Fibroblast of lung (primary cell): Measurements from ENCODE around the gene OR10A4. TPM values are rescaled to one million over a fixed set of nuclear protein-coding genes. Genes with fewer than 3 reads are reported as not detected.
"Not testable (repeated sequence)": the region's sequence is repeated elsewhere in the genome, so short reads cannot be mapped to it uniquely, and the experiment has no call there.

Experiments used
- DNase-seq, 2 donors: peaks; one replicate each; pipeline versions ENCODE4 v3.0.0 to v3.0.0-alpha.2; 2010; ENCODE audit warnings: low read depth in 2 of 2
- H2AFZ ChIP-seq: 2 replicates; pipeline ENCODE4 v1.5.1; 2012; ENCODE audit warnings: low read length, control low read depth, inconsistent platforms
- H3K27ac ChIP-seq: 2 replicates; pipeline ENCODE4 v1.5.1; 2011; ENCODE audit warnings: low read length, control low read depth; ENCODE audit not compliant: insufficient read depth
- H3K27me3 ChIP-seq: 2 replicates; pipeline ENCODE4 v1.5.1; 2011; ENCODE audit warnings: mild to moderate bottlenecking, low read length; ENCODE audit not compliant: control insufficient read depth, insufficient read depth
- H3K36me3 ChIP-seq: 2 replicates; pipeline ENCODE4 v1.5.1; 2011; ENCODE audit warnings: low read length; ENCODE audit not compliant: control insufficient read depth, insufficient read depth
- H3K4me1 ChIP-seq: 2 replicates; pipeline ENCODE4 v1.5.1; 2011; ENCODE audit warnings: low read length; ENCODE audit not compliant: control insufficient read depth, insufficient read depth; ENCODE audit errors: extremely low read depth
- H3K4me2 ChIP-seq: 2 replicates; pipeline ENCODE4 v1.5.1; 2011; ENCODE audit warnings: low read length, control low read depth; ENCODE audit not compliant: insufficient read depth; ENCODE audit errors: extremely low read depth
- H3K4me3 ChIP-seq, 4 experiments: fragments of 200-600 bp in 1 of 4; sonication (generic) in 1 of 4; replicated peaks in 1 of 4; 2 replicates each; pipeline ENCODE4 v1.5.1; 2011 to 2016; ENCODE audit warnings: low read length in 4 of 4, low read depth in 3 of 4, mild to moderate bottlenecking in 3 of 4, control low read depth in 2 of 4, inconsistent platforms in 1 of 4, mixed read lengths in 1 of 4; ENCODE audit not compliant: insufficient read depth in 1 of 4; ENCODE audit errors: control extremely low read depth in 1 of 4
- H3K79me2 ChIP-seq: 2 replicates; pipeline ENCODE4 v1.5.1; 2012; ENCODE audit warnings: mild to moderate bottlenecking, low read length, inconsistent platforms; ENCODE audit not compliant: control insufficient read depth, insufficient read depth
- H3K9ac ChIP-seq: 2 replicates; pipeline ENCODE4 v1.5.1; 2011; ENCODE audit warnings: mild to moderate bottlenecking, low read length, control low read depth; ENCODE audit not compliant: insufficient read depth
- H3K9me3 ChIP-seq: 2 replicates; pipeline ENCODE4 v1.5.1; 2012; ENCODE audit warnings: low read depth, low read length; ENCODE audit not compliant: control insufficient read depth, insufficient read depth
- H4K20me1 ChIP-seq: 2 replicates; pipeline ENCODE4 v1.5.1; 2011; ENCODE audit warnings: low read length; ENCODE audit not compliant: control insufficient read depth, insufficient read depth; ENCODE audit errors: extremely low read depth
- EZH2 ChIP-seq: IDR thresholded peaks from 2 replicates; pipeline ENCODE4 v1.5.1; 2012; ENCODE audit warnings: low read length, control low read depth, mild to moderate bottlenecking; ENCODE audit errors: missing control alignments
- polyA plus RNA-seq, 2 donors: library from polyadenylated mRNA; depleted of rRNA in 1 of 2; stranded (reverse) in 1 of 2; unstranded in 1 of 2; fragments of >200 nt; gene quantifications; 2 replicates each; pipeline ENCODE4 v1.2.1, GENCODE V29; 2011 to 2012; ENCODE audit warnings: missing spikeins in 1 of 2
- total RNA-seq: library from RNA; depleted of rRNA; stranded (reverse); fragments of >200 nt; gene quantifications from 2 replicates; pipeline ENCODE4 v1.2.1, GENCODE V29; 2014
- TF ChIP-seq, protein P1 (sequence below), 2 donors: IDR thresholded peaks in 1 of 2; conservative IDR thresholded peaks in 1 of 2; 1 replicate in 1 of 2; 2 replicates in 1 of 2; pipeline ENCODE4 v1.5.1; 2011 to 2012; ENCODE audit warnings: low read length in 2 of 2, control low read depth in 1 of 2, inconsistent platforms in 1 of 2, low read depth in 1 of 2, mild to moderate bottlenecking in 1 of 2

The OR10A4 gene
- total and polyA plus RNA-seq, 2 donors (not counting 1 experiment from before 2014, with no cell fraction given) = not detected

DNA sequence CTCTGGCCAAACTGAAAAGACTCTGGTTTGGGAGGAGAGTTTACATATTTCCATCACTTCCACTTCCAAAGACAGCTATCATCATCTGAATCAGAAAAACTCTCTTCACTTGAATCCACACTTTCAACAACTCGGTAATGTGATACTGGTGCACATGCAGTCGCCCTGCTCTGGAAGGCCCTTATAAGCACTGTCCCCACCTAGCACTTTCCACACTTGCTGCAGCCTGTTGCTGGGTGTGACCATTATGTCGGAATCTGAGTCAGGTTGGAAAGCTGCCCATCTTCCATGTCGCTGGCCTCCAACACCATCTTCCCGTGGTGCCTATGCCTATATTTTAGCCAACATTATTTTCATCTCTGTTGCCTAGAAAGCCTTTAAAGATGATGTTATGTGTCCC lies 32.1 kb upstream of the OR10A4 start:
- Histone ChIP-seq H3K4me1 (no peaks in the 10 kb centered on the region), H2AFZ (no peak overlapping the region), H3K4me3 (no peak overlapping the region), H3K79me2 (no peaks in the 10 kb centered on the region), H3K9ac (no peak overlapping the region), H3K36me3 (no peaks in the 10 kb centered on the region), H3K4me2 (no peak overlapping the region), H3K9me3 (no peaks in the 10 kb centered on the region), H3K27ac (no peak overlapping the region), H3K27me3 (no peaks in the 10 kb centered on the region), H4K20me1 (no peaks in the 10 kb centered on the region)
- TF ChIP-seq, protein P1, sequence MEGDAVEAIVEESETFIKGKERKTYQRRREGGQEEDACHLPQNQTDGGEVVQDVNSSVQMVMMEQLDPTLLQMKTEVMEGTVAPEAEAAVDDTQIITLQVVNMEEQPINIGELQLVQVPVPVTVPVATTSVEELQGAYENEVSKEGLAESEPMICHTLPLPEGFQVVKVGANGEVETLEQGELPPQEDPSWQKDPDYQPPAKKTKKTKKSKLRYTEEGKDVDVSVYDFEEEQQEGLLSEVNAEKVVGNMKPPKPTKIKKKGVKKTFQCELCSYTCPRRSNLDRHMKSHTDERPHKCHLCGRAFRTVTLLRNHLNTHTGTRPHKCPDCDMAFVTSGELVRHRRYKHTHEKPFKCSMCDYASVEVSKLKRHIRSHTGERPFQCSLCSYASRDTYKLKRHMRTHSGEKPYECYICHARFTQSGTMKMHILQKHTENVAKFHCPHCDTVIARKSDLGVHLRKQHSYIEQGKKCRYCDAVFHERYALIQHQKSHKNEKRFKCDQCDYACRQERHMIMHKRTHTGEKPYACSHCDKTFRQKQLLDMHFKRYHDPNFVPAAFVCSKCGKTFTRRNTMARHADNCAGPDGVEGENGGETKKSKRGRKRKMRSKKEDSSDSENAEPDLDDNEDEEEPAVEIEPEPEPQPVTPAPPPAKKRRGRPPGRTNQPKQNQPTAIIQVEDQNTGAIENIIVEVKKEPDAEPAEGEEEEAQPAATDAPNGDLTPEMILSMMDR (conservative IDR thresholded peaks at IDR 0.05 in 1 of 2, IDR thresholded peaks at IDR 0.05 in 1 of 2; ENCODE audit: low read depth in 1 of 2, low read length in 2 of 2) = no peak
- TF ChIP-seq EZH2 = no peak
- no peak for DNase-seq

DNA sequence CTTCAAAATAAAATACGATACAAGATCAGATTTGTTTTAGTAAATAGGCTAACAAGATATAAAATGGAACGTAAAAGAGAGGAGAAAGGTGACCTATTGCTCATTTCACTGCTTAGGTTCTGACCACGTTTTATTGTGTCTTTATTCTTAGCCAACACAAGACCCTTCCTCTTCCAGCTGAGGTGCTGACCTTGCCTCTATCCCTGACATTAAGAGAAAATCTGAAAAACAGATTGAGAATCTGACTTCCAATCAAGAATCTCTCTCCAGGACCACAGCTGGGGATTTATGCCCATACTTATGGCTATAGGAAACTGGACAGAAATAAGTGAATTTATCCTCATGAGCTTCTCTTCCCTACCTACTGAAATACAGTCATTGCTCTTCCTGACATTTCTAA lies 31.0 kb upstream of the OR10A4 start, which contains the start of gene OR10A5:
Gene OR10A5 (plus strand): TSS at position 301 of the 400 bp plus-strand sequence. CDS start 0 bp downstream, at position 301.
- Histone ChIP-seq H2AFZ (no peak within 1 kb of the TSS), H3K9me3 (no peaks in the 10 kb centered on the region)

DNA sequence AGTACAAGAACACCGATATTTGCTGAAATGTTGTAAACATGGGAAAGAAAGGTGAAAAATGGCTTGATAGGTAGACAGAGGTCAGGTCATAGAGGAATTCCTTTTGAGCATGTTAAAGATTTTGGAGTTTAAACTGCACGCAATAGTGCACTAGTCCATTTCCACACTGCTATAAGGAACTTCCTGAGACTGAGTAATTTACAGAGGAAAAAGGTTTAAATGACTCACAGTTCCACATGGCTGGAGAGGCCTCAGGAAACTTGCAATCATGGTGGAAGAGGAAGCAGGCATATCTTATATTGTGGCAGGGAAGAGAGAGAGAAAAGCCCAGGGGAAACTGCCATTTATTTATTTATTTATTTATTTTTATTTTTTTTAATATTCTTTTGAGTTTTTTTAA lies 25.9 kb upstream of the OR10A4 start:
- Histone ChIP-seq H3K9ac (no peak overlapping the region), H3K27me3 (no peaks in the 10 kb centered on the region), H3K4me3 (no peak overlapping the region), H3K79me2 (no peaks in the 10 kb centered on the region), H3K4me2 (no peak overlapping the region), H2AFZ (no peak overlapping the region), H3K4me1 (no peaks in the 10 kb centered on the region), H4K20me1 (no peaks in the 10 kb centered on the region), H3K9me3 (no peaks in the 10 kb centered on the region), H3K36me3 (no peaks in the 10 kb centered on the region), H3K27ac (no peak overlapping the region)
- no peak for DNase-seq
- TF ChIP-seq, protein P1 (conservative IDR thresholded peaks at IDR 0.05 in 1 of 2, IDR thresholded peaks at IDR 0.05 in 1 of 2; ENCODE audit: low read depth in 1 of 2, low read length in 2 of 2) = no peak

More for the DNA sequence above, 31.0 kb upstream of the OR10A4 start, which contains the start of gene OR10A5:
- Histone ChIP-seq H3K4me2 (no peak within 1 kb of the TSS), H3K79me2 (no peaks in the 10 kb centered on the region), H3K4me1 (no peaks in the 10 kb centered on the region), H4K20me1 (no peaks in the 10 kb centered on the region), H3K36me3 (no peaks in the 10 kb centered on the region), H3K4me3 (no peak within 1 kb of the TSS), H3K27me3 (no peaks in the 10 kb centered on the region), H3K9ac (no peak within 1 kb of the TSS), H3K27ac (no peak within 1 kb of the TSS)
- TF ChIP-seq, protein P1 (conservative IDR thresholded peaks at IDR 0.05 in 1 of 2, IDR thresholded peaks at IDR 0.05 in 1 of 2; ENCODE audit: low read depth in 1 of 2, low read length in 2 of 2) = no peak
- TF ChIP-seq EZH2 = no peak
- no peak for DNase-seq

DNA sequence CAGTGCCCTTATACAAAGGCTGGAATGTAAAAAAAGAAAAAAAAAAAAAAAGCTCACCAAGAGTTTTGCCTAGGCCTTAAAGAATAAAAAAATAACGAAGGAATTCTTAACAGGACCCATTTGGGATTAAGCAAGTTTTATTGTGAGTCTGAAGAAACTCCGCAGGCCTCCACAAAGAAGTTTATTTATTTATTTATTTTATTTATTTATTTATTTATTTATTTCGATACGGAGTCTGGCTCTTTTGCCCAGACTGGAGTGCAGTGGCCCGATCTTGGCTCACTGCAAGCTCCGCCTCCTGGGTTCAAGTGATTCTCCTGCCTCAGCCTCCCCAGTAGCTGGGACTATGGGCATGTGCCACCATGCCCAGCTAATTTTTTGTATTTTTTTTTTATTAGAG lies 21.6 kb upstream of the OR10A4 start:
- not testable (repeated sequence) for H3K4me3 ChIP-seq, H3K4me2 ChIP-seq, H3K9me3 ChIP-seq, DNase-seq, H3K9ac ChIP-seq, H3K27ac ChIP-seq, H3K79me2 ChIP-seq, H3K36me3 ChIP-seq, H2AFZ ChIP-seq, H3K27me3 ChIP-seq, H3K4me1 ChIP-seq, H4K20me1 ChIP-seq
